Measurements from ENCODE around the gene ARHGAP8. TPM values are rescaled to one million over a fixed set of nuclear protein-coding genes. Genes with fewer than 3 reads are reported as not detected.
"Not testable (repeated sequence)": the region's sequence is repeated elsewhere in the genome, so short reads cannot be mapped to it uniquely, and the experiment has no call there.

ARHGAP8 gene
- total RNA-seq, 1 experiment from 2014 or later = not detected

DNA sequence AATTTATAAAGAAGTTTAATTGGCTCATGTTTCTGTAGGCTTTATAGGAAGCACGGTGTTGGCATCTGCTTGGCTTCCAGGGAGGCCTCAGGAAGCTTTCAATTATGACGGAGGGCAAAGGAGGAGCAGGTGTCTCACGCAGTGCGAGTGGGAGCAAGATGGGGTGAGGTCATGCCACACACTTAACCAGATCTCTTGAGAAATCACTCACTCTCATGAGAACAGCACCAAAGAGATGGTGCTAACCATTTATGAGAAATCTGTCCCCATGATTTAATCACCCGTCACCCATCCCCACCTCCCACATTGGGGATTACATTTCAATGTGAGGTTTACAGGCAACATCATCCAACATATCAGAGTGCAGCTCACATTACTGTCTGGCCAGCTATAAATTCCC is 103.5 kb downstream of the ARHGAP8 start:
- no peak for DNase-seq (ENCODE audit: low read depth)

DNA sequence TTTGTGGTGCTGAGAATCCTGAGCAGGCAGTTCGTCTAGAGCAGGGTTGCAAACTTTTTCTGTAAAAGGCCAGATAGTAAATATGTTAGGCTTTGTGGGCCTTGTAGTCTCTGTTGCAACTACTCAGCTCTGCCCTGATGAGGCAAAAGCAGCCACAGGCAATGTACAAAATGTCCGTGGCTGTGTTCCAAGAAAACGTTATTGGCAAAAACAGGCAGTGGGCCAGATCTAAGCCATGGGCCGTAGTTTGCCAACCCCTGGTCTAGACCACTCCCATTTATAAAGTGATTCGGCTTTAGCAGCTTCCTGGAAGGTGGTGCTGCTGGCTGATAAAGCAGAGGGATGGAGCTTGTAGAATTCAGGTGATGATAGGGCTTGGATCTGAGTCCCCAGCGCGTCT is 106.4 kb downstream of the ARHGAP8 start:
- DNase-seq (ENCODE audit: low read depth) = not testable (repeated sequence)

DNA sequence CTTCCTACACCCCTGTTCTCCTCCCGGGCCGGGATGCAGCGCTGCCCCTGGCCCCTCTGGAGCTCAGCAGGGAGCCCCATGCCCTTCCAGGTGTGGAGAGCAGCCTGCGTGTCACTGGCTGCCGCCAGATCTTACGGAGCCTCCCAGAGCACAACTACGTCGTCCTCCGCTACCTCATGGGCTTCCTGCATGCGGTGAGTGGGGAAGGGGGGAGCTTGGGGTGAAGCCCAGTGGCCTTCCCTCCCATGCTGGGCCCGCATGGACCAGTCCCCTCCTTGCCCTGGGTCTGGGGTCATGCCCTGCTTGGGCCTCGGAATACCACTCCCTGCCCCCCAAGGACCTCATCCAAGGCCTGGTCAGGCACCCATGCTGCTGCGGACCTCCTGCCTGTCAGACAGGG is 107.3 kb downstream of the ARHGAP8 start:
- DNase-seq (ENCODE audit: low read depth) = no peak

DNA sequence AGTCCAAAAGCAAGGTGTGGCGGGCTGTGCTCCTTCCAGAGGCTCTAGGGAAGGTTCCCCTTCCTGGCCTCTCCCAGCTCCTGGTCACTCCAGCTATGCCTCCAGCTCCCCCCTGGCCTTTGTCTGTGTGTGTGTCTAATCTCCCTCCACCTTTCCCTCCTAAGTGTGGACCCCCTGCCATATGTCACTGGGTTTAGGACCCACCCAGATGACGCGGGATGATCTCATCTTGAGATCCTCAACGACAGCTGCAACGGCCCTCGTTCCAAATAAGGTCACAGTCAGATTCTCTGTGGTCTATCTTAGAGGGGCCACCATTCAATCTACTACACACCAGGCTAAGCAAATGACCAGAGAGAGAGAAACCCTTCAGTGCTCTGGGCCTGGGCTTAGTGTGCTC is 107.9 kb downstream of the ARHGAP8 start:
- DNase-seq (ENCODE audit: low read depth) = no peak

DNA sequence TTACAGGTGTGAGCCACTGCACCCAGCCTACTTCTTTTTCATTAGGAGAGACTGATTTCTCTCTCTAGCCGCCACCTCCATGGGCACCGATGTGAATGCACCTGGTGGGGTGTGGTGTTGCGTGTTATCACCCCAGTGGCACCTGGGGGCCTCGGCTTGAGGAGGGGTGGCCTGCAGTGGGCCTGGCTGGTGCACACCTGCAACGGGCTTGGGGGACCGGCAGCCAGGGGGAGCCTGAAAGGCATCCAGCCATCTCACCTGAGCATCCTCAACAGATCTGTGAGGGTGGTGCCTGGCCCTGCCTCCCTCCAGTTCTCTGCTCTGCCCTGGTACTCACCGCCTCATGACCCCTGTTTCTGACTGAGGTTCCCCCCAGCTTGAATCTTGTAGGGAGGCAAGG is 108.9 kb downstream of the ARHGAP8 start:
- DNase-seq (ENCODE audit: low read depth) = no peak

DNA sequence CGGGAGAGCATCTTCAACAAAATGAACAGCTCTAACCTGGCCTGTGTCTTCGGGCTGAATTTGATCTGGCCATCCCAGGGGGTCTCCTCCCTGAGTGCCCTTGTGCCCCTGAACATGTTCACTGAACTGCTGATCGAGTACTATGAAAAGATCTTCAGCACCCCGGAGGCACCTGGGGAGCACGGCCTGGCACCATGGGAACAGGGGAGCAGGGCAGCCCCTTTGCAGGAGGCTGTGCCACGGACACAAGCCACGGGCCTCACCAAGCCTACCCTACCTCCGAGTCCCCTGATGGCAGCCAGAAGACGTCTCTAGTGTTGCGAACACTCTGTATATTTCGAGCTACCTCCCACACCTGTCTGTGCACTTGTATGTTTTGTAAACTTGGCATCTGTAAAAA is 109.9 kb downstream of the ARHGAP8 start:
- DNase-seq (ENCODE audit: low read depth) = no peak

DNA sequence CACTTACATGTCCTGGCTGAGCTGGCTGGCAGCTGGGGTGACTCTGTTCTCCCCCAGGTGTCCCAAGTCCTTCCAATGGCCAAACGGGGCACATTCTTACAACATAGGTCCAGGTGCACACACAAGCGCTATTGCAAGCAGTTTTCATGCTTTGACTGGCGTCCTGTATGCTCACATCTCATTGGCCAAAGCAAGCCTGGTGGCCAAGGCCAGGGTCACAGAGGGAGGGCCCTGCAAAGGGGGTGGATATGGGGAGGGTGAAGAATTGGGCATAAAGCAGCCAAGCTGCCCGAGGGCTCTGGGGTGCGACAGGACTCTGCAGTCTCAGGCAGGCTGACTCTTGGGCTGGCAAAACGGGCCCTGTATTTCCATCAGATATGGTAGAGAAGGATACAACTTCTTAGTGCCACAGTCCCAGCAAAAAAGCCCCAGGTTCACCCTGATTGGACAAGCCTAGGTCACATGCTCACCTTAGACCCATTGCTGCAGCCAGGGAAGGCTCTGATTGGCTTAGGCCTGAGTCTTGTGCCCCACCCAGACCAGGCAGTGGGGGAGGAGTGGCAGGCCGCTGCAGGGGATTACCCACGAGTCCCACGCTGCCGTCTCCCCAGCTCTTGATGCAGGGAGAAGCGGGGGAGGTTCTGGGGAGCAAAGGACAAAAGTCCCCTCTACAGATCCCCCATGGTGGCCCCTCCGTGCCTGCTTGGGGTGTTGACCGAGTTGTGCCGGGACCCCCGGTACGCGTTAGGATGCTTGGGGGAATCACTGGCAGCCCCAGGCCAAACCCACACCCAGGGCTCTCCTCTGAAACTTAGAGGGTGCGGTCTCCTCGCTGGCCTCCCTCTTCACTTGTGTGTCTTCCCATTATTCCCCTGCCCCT is 110.8 kb downstream of the ARHGAP8 start:
- DNase-seq (ENCODE audit: low read depth) = no peak

DNA sequence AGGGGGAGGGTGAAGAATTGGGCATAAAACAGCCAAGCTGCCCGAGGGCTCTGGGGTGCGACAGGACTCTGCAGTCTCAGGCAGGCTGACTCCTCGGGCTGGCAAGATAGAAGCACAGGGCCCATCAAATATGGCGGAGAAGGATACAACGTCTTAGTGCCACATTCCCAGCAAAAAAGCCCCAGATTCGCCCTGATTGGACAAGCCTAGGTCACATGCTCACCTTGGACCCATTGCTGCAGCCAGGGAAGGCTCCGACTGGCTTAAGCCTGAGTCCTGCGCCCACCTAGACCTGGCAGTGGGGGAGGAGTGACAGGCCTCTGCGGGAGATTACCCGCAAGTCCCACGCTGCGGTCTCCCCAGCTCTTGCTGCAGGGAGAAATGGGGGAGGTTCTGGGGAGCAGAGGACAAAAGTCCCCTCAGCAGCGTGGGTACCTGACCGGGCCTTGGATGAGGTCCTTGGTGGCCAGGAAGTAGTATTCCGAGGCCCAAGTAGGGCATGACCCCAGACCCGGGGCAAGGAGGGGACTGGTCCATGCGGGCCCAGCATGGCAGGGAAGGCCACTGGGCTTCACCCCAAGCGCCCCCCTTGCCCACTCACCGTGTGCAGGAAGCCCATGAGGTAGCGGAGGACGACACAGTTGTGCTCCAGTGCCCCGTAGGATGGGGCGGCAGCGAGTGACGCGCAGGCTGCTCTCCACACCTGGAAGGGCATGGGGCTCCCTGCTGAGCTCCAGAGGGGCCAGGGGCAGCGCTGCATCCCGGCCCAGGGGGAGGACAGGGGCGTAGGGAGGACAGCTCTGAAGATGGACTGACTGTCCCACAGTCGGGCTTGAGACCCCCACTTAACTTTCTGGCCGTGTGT is 113.0 kb downstream of the ARHGAP8 start:
- no peak for DNase-seq (ENCODE audit: low read depth)

DNA sequence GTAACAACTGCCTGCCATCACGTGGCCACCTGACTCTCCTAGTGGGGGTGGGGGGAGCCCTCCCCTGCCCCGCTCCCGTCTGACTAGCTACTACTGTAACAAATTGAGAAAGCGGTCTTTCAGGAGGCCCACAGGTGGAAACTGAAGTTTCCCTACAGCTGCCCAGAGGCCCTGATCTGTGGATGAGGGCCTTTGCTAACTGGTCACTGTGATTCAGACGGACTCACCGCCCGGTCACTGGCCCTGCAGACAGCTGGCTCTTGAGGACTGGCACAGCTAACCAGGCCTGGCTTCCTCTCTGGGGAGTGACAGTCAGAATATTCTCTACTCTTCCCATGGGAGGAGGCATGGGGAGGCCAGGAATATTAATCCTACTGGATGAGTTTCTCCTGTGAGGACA is 116.8 kb downstream of the ARHGAP8 start:
- peak; percentile 20 for DNase-seq (ENCODE audit: low read depth)

DNA sequence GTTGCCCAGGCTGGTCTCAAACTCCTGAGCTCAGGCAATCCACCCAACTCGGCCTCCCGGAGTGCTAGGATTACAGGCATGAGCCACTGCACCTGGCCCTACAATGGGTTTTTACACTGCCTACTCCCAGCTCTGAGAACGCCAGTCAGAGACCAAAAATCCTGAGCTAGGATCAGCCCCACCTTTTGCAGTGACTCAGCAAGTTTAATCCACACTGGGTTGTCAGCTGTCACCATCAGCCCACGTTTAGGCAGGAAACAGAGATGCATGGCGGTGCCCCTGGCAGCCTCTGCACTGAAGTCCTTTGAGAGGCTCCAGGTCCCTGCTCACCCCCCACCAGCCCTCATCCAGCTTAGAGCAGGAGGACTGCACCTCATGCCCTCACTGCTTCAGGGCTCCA is 117.6 kb downstream of the ARHGAP8 start:
- peak; percentile 57 for DNase-seq (ENCODE audit: low read depth)

DNA sequence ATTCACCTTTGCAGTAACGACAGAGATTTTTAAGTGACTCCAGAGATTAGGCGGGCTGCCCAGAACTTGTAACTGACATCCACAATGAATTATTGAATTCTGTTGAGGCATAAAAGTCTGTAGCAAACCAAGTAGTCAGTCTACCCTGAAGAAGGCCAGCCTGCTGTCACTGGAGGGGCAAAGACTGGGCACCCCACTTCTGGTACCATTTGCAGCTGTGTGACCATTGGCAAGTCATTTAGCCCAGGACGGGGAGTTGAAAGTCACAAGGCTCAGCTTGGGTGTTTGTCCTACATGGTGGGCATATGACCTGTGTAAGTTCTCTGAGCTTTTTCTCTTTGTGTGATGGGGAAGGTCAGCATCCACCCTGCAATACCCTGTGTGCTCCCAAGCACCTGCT is 119.4 kb downstream of the ARHGAP8 start:
- no peak for DNase-seq (ENCODE audit: low read depth)

DNA sequence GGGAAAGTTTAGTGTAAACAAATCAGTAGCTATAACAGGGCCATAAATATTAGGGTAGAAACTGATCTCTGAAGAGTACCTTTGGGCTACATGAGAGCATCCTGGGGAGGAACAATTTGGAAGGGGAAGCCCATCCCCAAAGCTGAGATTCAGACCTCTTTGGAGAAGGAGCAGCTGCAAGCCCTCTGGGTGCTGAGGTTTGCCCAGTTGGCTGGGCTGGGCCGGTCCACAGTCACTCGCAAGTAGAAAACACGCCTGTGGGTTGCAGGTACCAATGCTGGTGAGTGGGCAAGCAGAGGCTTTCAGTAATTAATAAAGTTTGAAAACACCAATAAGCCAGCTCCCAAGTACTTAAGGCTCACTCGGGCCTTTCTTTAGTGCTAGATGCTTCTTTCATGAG is 124.5 kb downstream of the ARHGAP8 start:
- no peak for DNase-seq (ENCODE audit: low read depth)

DNA sequence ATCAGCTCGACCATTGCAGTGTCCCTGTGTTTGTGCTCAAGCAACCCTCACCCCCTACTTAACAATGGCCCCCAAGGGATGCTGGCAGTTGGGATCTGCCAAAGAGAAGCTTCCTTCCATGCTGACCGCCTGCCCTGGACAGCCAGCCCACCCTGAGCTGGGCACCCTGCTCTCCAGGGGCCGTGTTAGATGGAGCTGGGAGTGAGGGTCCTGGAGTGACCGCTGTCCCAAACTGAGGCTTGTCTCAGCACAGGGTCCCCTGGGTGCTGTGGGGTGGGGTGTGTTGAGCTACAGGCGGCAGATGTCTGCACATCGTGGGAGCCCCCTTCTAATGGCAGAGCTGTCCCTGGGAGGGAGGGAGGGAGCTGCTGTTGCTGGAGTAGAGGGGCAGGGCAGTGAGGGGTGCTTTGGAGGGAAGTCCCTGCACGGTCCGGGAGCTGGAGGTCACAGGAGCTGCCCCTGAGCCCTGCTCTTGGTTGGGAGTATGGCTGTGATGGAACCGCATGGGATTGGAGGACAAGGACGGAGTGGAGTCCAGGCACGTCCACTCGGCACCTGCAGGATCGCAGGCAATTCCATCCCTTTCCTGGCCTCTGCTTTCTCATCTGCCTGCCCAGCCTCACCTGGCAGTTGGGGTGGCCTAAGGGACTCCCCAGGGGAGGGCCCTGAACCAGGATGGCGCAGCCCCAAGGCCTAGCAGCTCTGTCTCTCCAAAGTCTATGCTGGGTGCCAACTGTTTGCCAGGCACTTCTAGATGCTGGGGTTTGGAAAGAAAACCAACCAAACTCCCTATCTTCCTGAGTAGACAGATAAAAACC is 126.3 kb downstream of the ARHGAP8 start:
- DNase-seq (ENCODE audit: low read depth) = no peak

DNA sequence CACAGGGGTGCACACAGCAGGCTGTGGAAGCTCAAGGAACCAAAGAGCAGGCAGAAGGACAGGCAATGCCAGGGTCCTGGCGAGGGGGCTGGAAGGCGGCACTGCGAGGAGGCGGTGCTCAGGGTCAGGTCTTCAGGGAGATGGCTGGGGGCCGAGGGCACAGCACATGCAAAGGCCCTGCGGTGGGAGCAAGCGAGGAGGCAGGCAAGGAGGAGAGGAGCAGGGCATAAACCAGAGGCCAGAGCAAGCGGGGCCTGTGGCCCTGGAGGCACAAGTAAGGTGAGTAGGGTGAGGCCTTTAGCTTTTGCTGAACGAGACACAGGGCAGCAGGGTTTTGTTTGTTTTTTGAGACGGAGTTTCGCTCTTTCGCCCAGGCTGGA is 126.9 kb downstream of the ARHGAP8 start:
- no peak for DNase-seq (ENCODE audit: low read depth)

DNA sequence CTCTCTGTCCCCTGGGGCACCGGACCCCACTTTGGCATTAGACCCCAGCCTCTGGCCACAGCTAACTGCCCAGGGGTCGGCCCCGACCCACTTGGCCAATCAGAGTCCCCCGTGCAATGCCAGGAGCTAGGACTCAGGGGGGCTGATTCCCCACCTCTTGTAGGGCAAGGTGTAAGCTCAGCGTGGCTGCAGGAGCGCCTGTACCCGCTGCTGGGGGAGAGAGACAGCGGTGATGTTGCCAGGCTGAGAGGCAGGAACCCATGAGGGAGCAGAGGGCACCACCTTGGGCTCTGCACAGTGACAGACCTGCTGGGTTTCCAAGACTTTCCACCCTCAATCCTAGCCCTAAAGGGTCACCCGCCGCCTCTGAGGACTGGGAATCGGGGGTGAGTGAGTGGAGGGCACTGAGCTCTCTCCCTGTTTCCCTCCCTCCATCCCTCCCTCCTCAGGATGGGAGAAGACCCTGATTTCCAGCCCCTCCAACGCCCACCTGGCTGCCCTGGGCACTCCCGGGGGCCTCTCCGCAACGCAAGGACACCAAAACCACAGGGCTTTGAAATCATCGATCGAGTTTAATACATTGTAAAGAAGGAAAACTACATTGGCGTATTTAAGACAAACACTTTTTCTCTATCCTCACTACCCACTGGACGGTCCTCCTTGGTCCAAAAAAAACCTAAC is 128.4 kb downstream of the ARHGAP8 start:
- DNase-seq (ENCODE audit: low read depth) = no peak

DNA sequence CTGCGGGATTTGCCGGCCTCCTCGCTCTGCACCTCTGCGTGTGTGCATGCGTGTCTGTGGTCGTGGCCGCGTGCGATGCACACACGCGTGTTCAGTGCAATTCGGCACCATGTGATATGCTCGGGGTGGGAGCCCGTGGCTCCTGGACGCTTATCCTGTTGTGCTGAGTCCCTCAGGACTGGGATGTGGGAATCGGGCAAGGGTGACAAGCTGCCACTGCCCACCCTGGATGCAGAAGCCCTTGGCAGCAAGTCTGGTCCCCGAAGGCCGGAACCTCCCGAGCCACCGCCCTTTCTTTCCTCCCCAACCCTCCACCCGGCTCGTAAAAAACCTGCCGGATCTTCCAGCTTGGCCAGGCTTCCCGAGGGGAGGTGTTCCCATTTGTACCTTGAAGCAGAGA is 129.2 kb downstream of the ARHGAP8 start:
- DNase-seq (ENCODE audit: low read depth) = no peak

DNA sequence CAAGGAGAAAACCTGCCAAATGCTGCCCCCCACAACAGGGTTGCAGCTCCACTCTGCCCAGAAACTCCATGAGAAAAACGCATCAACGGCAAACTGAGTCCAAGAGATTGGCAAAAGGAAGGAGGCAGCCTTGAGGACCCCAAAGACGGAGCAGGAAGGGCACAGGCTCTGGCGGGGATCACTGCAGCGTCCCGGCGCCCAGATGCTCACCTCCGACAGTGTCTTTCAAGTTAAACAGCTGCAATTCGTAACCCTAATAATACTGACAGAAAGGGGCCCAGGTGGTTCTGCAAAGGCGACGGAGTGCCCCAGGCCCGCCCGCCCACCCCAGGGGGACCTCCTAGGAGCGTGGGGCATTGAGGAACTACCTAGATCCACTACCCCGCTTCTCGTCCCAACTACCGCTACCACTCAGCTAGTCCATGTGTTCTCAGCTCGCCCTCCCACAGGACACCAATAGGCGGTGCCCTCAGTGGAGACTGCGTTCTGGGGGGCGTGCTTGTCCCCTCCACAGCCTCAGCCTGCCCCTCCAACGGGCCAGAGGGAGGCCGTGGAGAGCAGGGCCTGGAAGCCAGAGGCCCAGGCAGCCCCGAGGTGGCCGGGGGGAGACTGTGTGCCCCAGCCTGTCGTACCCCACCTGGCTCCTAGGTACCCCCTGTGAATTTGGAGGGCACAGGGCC is 130.0 kb downstream of the ARHGAP8 start:
- no peak for DNase-seq (ENCODE audit: low read depth)

DNA sequence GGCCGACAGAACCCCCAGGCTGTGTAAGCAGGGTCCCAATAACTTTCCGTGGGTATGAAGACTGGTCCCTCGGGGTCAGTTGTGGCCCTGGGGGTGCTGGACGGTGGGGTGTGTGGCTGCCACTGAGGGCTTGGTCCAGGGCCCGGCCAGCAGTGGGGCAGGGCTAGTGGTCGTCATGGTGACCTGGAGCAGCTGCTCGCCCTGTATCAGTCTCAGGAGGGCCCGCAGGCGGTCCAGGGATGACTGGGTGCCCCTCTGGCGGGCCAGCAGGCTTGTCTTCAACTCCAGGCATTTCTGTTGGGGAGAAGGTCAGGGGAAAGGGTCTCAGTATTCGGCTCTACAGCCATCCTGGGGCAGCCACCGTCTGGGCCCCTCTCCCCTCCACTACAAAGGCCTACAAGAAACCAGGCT is 130.6 kb downstream of the ARHGAP8 start:
- no peak for DNase-seq (ENCODE audit: low read depth)

DNA sequence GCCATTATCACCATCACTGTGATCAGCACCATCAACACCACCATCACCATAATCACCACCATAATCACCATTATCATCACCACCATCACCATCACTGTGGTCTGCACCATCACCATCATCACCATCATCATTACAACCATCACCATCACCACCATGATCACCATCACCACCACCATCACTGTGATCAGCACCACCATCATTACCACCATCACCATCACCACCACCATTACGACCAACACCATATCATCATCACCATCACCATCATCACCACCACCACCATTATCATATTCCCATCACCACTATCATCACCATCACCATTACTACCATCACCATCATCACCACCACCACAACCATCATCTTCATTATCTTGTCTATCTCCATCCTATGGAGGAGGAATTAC is 132.2 kb downstream of the ARHGAP8 start:
- DNase-seq (ENCODE audit: low read depth) = no peak

DNA sequence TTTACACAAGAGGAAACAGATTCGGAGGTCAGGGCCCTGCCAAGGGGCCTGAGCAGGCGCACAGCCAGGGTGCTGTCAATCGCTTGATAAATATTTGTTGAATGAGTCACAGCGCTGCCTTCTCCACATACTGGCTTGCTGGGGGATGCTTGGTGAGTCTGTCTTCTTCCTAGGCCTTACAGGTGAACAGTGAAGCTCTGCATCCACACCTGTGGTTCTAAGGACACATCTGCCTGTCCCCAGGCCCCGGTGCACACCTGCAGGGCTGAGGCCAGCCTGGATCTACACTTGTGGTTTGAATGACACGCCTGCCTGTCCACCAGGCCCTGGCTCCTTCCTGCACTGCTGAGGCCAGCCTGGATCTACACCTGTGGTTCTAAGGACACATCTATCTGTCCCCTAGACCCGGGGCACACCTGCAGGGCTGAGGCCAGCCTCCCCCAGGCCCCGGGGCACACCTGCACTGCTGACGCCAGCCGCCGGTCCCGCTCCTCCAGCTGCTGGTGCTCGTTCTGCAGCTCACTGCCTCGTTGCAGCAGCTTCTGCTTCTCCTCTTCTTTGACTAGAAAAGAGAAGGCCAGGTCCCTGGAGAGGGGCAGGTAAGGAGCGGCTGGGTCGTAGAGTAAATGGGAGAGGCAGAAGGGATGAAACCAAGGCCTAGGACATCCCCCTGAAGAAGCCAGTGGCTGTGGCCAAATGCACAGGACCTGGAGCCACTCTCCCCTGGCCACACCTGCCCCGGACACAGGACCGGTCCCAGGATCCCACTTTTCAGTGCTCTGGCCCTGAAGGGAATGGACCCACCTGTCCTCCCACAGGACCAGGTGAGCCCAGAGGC is 132.8 kb downstream of the ARHGAP8 start:
- DNase-seq (ENCODE audit: low read depth) = peak; percentile 14
